Esophagus muscularis mucosa (tissue), 4 donors: ENCODE data around the gene SEC23IP.

Experiments used
- EP300 ChIP-seq: sonication (generic); formaldehyde crosslinking; IDR thresholded peaks from one replicate; pipeline ENCODE4 v1.6.1; 2017; ENCODE audit warnings: antibody characterized with exemption
- POLR2A ChIP-seq: fragments of 450-650 bp; IDR thresholded peaks from one replicate; pipeline ENCODE4 v1.6.1; 2017; ENCODE audit warnings: antibody characterized with exemption, moderate library complexity, mild to moderate bottlenecking, low read depth
- TF ChIP-seq, protein P1 (sequence below), 3 experiments: fragments of 200-600 bp in 2 of 3; fragments of 450-650 bp in 1 of 3; sonication (generic) in 2 of 3; IDR thresholded peaks; one replicate each; pipeline ENCODE4 v1.5.1; 2017 to 2019; ENCODE audit warnings: antibody characterized with exemption in 3 of 3, mild to moderate bottlenecking in 2 of 3, moderate library complexity in 1 of 3

GRCh38 chr10:119896937-119897770 is 4.6 kb downstream of the SEC23IP start:
- TF ChIP-seq POLR2A (no peak), EP300 (no peak)
- TF ChIP-seq, protein P1, sequence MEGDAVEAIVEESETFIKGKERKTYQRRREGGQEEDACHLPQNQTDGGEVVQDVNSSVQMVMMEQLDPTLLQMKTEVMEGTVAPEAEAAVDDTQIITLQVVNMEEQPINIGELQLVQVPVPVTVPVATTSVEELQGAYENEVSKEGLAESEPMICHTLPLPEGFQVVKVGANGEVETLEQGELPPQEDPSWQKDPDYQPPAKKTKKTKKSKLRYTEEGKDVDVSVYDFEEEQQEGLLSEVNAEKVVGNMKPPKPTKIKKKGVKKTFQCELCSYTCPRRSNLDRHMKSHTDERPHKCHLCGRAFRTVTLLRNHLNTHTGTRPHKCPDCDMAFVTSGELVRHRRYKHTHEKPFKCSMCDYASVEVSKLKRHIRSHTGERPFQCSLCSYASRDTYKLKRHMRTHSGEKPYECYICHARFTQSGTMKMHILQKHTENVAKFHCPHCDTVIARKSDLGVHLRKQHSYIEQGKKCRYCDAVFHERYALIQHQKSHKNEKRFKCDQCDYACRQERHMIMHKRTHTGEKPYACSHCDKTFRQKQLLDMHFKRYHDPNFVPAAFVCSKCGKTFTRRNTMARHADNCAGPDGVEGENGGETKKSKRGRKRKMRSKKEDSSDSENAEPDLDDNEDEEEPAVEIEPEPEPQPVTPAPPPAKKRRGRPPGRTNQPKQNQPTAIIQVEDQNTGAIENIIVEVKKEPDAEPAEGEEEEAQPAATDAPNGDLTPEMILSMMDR (IDR thresholded peaks at IDR 0.05) = no peak
